Panc1 (cell line): Measurements from ENCODE around the gene LOX. TPM values are rescaled to one million over a fixed set of nuclear protein-coding genes. Genes with fewer than 3 reads are reported as not detected.

ENCODE experiments used
- ATAC-seq: fragments of 200-7000 bp; cut with Tn5 transposase; 2 replicates; pipeline ENCODE4 v1.9.1; 2020; ENCODE audit warnings: mild to moderate bottlenecking, moderate library complexity
- BruUV-seq: library from RNA; stranded (reverse); fragments of 400-500 nt; replicated peaks from 2 replicates; lab custom pipeline; 2021; lab: Mats Ljungman, UMichigan
- CTCF ChIA-PET: fragments of 300-600 bp; sonication (Branson Sonifier 250); formaldehyde crosslinking; loops from one replicate; lab custom pipeline; 2022; ENCODE audit warnings: antibody characterized with exemption; lab: Charles Lee
- POLR2A ChIA-PET: fragments of 300-600 bp; sonication (Branson Sonifier 250); formaldehyde crosslinking; loops from one replicate; lab custom pipeline; 2022; ENCODE audit warnings: antibody characterized with exemption; lab: Charles Lee
- DNase-seq: peaks from one replicate; pipeline ENCODE4 v3.0.0-alpha.2; 2010; ENCODE audit warnings: low read depth, low spot score
- H3K27ac ChIP-seq: 2 replicates; pipeline ENCODE4 v1.5.1; 2011; ENCODE audit warnings: mild to moderate bottlenecking, low read length, inconsistent platforms
- H3K27me3 ChIP-seq: fragments of 200-500 bp; sonication (Bioruptor generic); 2 replicates; pipeline ENCODE4 v1.6.0; 2014; ENCODE audit warnings: low read length, inconsistent platforms; ENCODE audit not compliant: control insufficient read depth, insufficient read depth
- H3K36me3 ChIP-seq: fragments of 200-500 bp; sonication (Bioruptor generic); 2 replicates; pipeline ENCODE4 v1.5.1; 2014; ENCODE audit warnings: inconsistent platforms, mild to moderate bottlenecking, low read length, moderate library complexity; ENCODE audit not compliant: control insufficient read depth, insufficient read depth
- H3K4me1 ChIP-seq: 2 replicates; pipeline ENCODE4 v1.5.1; 2011; ENCODE audit warnings: inconsistent platforms, mild to moderate bottlenecking, low read length, moderate library complexity; ENCODE audit not compliant: control insufficient read depth, insufficient read depth
- H3K4me3 ChIP-seq, 2 experiments: 2 replicates each; pipeline ENCODE4 v1.5.1; 2011 to 2012; ENCODE audit warnings: low read depth in 2 of 2, low read length in 2 of 2, mild to moderate bottlenecking in 2 of 2, inconsistent platforms in 1 of 2, moderate library complexity in 1 of 2
- H3K9me3 ChIP-seq: fragments of 200-500 bp; sonication (Bioruptor generic); 2 replicates; pipeline ENCODE4 v1.5.1; 2014; ENCODE audit warnings: low read depth, mild to moderate bottlenecking, inconsistent platforms, low read length, moderate library complexity; ENCODE audit not compliant: control insufficient read depth, insufficient read depth
- CTCF ChIP-seq: fragments of 450-650 bp; IDR thresholded peaks from 2 replicates; pipeline ENCODE4 v1.5.1; 2017; ENCODE audit warnings: mild to moderate bottlenecking
- POLR2AphosphoS5 ChIP-seq: IDR thresholded peaks from 2 replicates; pipeline ENCODE4 v1.6.1; 2012; ENCODE audit warnings: mild to moderate bottlenecking, low read depth, low read length, moderate library complexity
- SIN3A ChIP-seq: IDR thresholded peaks from 2 replicates; pipeline ENCODE4 v1.6.1; 2012; ENCODE audit warnings: low read depth, mild to moderate bottlenecking, low read length, moderate library complexity, borderline replicate concordance; ENCODE audit not compliant: insufficient read depth
- TCF7L2 ChIP-seq: IDR thresholded peaks from 2 replicates; pipeline ENCODE4 v1.6.1; 2011; ENCODE audit warnings: mild to moderate bottlenecking, low read depth, low read length, inconsistent platforms
- in situ Hi-C: cut with HindIII; loops from 2 replicates; pipeline ENCODE4 v1.10.0; 2016; ENCODE audit warnings: low sequenced_read_pairs, low pct_unique_long_range_greater_than_20kb
- intact Hi-C: fragments of 100-400 bp; cut with micrococcal nuclease; formaldehyde crosslinking; loops from one replicate; pipeline ENCODE4 v1.10.0; 2022; ENCODE audit not compliant: unreplicated experiment
- total RNA-seq: library from RNA; stranded (reverse); gene quantifications from one replicate; pipeline ENCODE4 v1.2.1, GENCODE V29; 2021; ENCODE audit not compliant: unreplicated experiment
- TF ChIP-seq, protein P1 (sequence below), 2 experiments: IDR thresholded peaks; 2 replicates each; pipeline ENCODE4 v1.6.1; 2011 to 2012; ENCODE audit warnings: low read depth in 2 of 2, control low read depth in 1 of 2, low read length in 1 of 2, mild to moderate bottlenecking in 1 of 2, moderate library complexity in 1 of 2; ENCODE audit not compliant: insufficient read depth in 1 of 2

LOX gene
- total RNA-seq, 1 experiment from 2014 or later, result 0.62 TPM

GRCh38 chr5:122112733-122113558 is 34.9 kb upstream of the LOX start:
- no peak for ATAC-seq
- TF ChIP-seq CTCF (no peak), POLR2AphosphoS5 (no peak), SIN3A (no peak), TCF7L2 (no peak)
- TF ChIP-seq, protein P1, sequence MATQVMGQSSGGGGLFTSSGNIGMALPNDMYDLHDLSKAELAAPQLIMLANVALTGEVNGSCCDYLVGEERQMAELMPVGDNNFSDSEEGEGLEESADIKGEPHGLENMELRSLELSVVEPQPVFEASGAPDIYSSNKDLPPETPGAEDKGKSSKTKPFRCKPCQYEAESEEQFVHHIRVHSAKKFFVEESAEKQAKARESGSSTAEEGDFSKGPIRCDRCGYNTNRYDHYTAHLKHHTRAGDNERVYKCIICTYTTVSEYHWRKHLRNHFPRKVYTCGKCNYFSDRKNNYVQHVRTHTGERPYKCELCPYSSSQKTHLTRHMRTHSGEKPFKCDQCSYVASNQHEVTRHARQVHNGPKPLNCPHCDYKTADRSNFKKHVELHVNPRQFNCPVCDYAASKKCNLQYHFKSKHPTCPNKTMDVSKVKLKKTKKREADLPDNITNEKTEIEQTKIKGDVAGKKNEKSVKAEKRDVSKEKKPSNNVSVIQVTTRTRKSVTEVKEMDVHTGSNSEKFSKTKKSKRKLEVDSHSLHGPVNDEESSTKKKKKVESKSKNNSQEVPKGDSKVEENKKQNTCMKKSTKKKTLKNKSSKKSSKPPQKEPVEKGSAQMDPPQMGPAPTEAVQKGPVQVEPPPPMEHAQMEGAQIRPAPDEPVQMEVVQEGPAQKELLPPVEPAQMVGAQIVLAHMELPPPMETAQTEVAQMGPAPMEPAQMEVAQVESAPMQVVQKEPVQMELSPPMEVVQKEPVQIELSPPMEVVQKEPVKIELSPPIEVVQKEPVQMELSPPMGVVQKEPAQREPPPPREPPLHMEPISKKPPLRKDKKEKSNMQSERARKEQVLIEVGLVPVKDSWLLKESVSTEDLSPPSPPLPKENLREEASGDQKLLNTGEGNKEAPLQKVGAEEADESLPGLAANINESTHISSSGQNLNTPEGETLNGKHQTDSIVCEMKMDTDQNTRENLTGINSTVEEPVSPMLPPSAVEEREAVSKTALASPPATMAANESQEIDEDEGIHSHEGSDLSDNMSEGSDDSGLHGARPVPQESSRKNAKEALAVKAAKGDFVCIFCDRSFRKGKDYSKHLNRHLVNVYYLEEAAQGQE (IDR thresholded peaks at IDR 0.05; ENCODE audit: insufficient read depth in 1 of 2, low read depth in 2 of 2, low read length in 1 of 2), result no peak
- no peaks in the 10 kb centered on the region; the same call in 1 of the 2 replicates for H3K27me3 ChIP-seq
- H3K9me3 ChIP-seq, result no peaks in the 10 kb centered on the region
- CTCF ChIA-PET, result no interaction called here
- DNase-seq, result no peak
- POLR2A ChIA-PET, result no interaction called here
- H3K4me1 ChIP-seq, result no peaks in the 10 kb centered on the region
- in situ Hi-C loops, result no loop called here
- H3K36me3 ChIP-seq, result no peaks in the 10 kb centered on the region
- intact Hi-C loops, result loop anchor here (1.0 kb wide), 1 partner anchor 25 kb away; no protein-coding TSS in a partner anchor
- no peak overlapping the region for H3K4me3 ChIP-seq
- no peak overlapping the region for H3K27ac ChIP-seq
- no TSS peak for BruUV-seq

DNA sequence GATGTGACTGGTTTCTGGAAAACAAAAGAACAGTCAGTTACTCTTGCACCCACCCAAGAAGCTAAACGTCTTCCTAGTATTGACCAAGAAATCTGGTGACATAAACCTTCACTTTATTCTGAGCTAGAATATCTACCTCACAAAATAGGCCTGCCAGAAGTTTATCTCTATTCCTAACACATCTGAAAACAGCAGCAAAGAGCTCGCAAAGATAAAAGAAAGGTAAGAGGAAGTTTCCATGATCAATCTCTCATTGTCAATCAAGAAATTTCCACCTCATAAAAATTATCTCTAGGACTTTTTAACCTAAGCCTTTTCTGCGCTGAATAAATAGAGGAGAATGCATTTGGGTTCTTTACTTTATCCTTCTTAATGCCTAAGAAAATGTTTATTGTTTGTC is 34.0 kb upstream of the LOX start:
- ATAC-seq (no peak), DNase-seq (no peak)
- no peak overlapping the region for H3K27ac ChIP-seq
- ChIA-PET CTCF (no interaction called here), POLR2A (no interaction called here)
- no peaks in the 10 kb centered on the region for H3K9me3 ChIP-seq
- H3K36me3 ChIP-seq, result no peaks in the 10 kb centered on the region
- no peak for TF ChIP-seq CTCF
- TF ChIP-seq TCF7L2, result no peak
- no peak for TF ChIP-seq POLR2AphosphoS5
- no peak for TF ChIP-seq SIN3A
- TF ChIP-seq, protein P1 (IDR thresholded peaks at IDR 0.05; ENCODE audit: insufficient read depth in 1 of 2, low read depth in 2 of 2, low read length in 1 of 2), result no peak
- no peaks in the 10 kb centered on the region; the same call in 1 of the 2 replicates for H3K27me3 ChIP-seq
- H3K4me3 ChIP-seq, result no peak overlapping the region
- in situ Hi-C loops (no loop called here), intact Hi-C loops (no loop called here)
- H3K4me1 ChIP-seq, result no peaks in the 10 kb centered on the region
- no TSS peak for BruUV-seq
